ENCODE measurements around the gene S1PR1.

S1PR1 gene

DNA sequence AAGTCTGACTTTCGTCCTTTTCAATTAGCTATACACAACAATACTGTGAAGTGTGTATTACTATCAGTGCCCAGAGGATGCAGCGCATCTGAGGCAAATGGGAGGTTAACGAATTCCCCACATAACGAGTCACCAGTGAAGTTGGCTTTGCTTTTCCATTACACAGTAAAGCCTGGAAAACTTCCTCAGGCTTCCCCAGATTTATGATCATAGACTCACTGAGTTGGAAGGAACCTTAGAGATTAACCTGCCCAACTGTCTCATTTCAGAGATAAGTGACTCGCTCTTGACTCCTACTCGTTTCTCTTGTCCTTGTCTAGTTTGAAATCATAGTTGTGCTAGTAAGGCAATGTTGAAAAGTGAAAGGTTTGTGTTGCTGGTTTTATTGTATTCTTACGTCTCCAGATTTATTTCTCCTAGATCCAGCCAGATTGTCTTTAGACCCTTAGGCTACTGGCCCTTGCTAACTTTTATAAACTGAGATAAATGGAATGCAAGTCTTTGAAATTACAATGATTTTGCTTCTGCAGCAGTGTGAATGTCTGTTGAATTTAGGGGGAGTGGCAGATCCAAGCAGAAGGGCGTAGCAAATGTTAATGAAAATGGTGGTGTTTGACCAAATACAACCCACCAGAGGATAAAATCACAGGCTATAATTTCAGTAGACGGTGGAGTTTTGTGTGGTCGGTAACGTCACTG lies 17.3 kb downstream of the S1PR1 start:
- no peak for TF ChIP-seq TAF1 (IDR thresholded peaks at IDR 0.05; ENCODE audit: low read depth)
- no peak for TF ChIP-seq TCF12 (IDR thresholded peaks at IDR 0.05; ENCODE audit: low read depth)
- no peak for TF ChIP-seq FOXM1 (IDR thresholded peaks at IDR 0.05; ENCODE audit: borderline replicate concordance, low read depth)
- no peak for TF ChIP-seq CREB1 (IDR thresholded peaks at IDR 0.05; ENCODE audit: low read depth)
- TF ChIP-seq, protein P1, sequence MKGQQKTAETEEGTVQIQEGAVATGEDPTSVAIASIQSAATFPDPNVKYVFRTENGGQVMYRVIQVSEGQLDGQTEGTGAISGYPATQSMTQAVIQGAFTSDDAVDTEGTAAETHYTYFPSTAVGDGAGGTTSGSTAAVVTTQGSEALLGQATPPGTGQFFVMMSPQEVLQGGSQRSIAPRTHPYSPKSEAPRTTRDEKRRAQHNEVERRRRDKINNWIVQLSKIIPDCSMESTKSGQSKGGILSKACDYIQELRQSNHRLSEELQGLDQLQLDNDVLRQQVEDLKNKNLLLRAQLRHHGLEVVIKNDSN (IDR thresholded peaks at IDR 0.05) = no peak
- TF ChIP-seq EP300 (IDR thresholded peaks at IDR 0.05; ENCODE audit: borderline replicate concordance) = no peak
- TF ChIP-seq ZBTB7A (IDR thresholded peaks at IDR 0.05; ENCODE audit: low read depth) = no peak
- TF ChIP-seq CEBPB (IDR thresholded peaks at IDR 0.05) = no peak
- TF ChIP-seq TEAD4 (IDR thresholded peaks at IDR 0.05) = no peak
- no peak for TF ChIP-seq YY1 (IDR thresholded peaks at IDR 0.05; ENCODE audit: low read depth)
- no peak for TF ChIP-seq NFIC (IDR thresholded peaks at IDR 0.05)
- TF ChIP-seq, protein P2, sequence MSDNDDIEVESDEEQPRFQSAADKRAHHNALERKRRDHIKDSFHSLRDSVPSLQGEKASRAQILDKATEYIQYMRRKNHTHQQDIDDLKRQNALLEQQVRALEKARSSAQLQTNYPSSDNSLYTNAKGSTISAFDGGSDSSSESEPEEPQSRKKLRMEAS (IDR thresholded peaks at IDR 0.05) = no peak
- no peak for TF ChIP-seq EGR1 (IDR thresholded peaks at IDR 0.05)
- TF ChIP-seq, protein P3, sequence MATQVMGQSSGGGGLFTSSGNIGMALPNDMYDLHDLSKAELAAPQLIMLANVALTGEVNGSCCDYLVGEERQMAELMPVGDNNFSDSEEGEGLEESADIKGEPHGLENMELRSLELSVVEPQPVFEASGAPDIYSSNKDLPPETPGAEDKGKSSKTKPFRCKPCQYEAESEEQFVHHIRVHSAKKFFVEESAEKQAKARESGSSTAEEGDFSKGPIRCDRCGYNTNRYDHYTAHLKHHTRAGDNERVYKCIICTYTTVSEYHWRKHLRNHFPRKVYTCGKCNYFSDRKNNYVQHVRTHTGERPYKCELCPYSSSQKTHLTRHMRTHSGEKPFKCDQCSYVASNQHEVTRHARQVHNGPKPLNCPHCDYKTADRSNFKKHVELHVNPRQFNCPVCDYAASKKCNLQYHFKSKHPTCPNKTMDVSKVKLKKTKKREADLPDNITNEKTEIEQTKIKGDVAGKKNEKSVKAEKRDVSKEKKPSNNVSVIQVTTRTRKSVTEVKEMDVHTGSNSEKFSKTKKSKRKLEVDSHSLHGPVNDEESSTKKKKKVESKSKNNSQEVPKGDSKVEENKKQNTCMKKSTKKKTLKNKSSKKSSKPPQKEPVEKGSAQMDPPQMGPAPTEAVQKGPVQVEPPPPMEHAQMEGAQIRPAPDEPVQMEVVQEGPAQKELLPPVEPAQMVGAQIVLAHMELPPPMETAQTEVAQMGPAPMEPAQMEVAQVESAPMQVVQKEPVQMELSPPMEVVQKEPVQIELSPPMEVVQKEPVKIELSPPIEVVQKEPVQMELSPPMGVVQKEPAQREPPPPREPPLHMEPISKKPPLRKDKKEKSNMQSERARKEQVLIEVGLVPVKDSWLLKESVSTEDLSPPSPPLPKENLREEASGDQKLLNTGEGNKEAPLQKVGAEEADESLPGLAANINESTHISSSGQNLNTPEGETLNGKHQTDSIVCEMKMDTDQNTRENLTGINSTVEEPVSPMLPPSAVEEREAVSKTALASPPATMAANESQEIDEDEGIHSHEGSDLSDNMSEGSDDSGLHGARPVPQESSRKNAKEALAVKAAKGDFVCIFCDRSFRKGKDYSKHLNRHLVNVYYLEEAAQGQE (IDR thresholded peaks at IDR 0.05; ENCODE audit: low read depth) = no peak
- TF ChIP-seq RAD21 (IDR thresholded peaks at IDR 0.05; ENCODE audit: low read depth) = no peak

DNA sequence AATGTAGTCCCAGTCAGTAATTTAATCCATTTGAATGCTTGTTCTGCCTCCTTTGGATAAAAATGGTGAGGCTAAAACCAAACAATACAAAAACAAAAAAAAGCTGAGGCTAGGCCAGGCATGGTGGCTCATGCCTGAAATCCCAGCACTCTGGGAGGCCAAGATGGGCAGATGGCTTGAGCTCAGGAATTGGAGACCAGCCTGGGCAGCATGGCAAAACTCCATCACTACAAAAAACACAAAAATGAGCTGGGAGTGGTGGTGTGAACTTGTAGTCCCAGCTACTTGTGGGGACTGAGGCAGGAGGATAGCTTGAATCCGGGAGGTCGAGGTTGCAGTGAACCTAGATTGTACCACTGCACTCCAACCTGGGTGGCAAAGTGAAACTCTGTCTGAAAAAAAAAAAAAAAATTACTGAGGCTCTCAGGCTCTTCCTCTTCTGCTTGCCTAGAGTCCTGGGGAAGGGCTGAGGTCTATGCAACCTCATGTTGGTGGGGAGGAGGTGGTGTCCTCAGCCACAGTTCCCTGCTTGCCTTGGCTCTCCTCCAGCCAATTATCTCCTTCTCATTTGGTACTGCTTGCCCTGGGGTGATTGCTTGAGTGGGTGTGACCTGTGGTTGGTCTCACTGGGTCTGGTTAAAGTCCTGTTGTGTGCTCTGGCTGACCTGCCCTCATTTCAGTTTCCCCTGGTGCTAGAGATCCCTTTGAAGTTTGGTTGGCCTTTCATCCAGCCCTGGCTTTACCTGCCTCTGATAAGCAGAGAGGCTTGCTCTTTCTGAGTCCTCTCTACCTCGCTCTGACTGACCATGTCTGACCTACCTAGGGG lies 20.9 kb downstream of the S1PR1 start:
- TF ChIP-seq EGR1 (IDR thresholded peaks at IDR 0.05) (no peak), EP300 (IDR thresholded peaks at IDR 0.05; ENCODE audit: borderline replicate concordance) (no peak), TCF12 (IDR thresholded peaks at IDR 0.05; ENCODE audit: low read depth) (no peak), TEAD4 (IDR thresholded peaks at IDR 0.05) (no peak), FOXM1 (IDR thresholded peaks at IDR 0.05; ENCODE audit: borderline replicate concordance, low read depth) (no peak), CREB1 (IDR thresholded peaks at IDR 0.05; ENCODE audit: low read depth) (no peak)
- TF ChIP-seq, protein P1 (IDR thresholded peaks at IDR 0.05) = no peak

DNA sequence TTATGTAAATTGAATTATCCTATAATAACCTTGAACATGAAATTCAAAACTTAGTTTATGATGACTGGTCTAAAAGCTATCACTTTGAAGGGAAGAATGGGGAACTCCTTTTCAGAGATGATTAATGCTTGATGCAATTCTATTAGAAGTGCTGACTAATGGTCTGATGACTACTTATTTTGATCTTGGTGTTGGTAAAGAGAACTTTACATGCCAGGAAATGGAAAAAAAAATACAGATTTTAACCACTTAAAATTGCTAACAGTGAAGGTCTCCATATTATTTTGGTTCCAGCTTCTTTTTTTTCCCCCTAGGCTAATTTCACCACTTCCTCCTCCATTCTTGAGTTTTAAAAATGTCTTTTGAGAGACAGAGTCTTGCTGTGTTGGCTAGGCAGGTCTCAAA lies 22.9 kb downstream of the S1PR1 start:
- TF ChIP-seq EP300 (IDR thresholded peaks at IDR 0.05; ENCODE audit: borderline replicate concordance) = no peak
- TF ChIP-seq TAF1 (IDR thresholded peaks at IDR 0.05; ENCODE audit: low read depth) = no peak
- no peak for TF ChIP-seq FOXM1 (IDR thresholded peaks at IDR 0.05; ENCODE audit: borderline replicate concordance, low read depth)
- no peak for TF ChIP-seq YY1 (IDR thresholded peaks at IDR 0.05; ENCODE audit: low read depth)
- no peak for TF ChIP-seq ZBTB7A (IDR thresholded peaks at IDR 0.05; ENCODE audit: low read depth)
- TF ChIP-seq, protein P3 (IDR thresholded peaks at IDR 0.05; ENCODE audit: low read depth) = no peak
- TF ChIP-seq TCF12 (IDR thresholded peaks at IDR 0.05; ENCODE audit: low read depth) = no peak
- TF ChIP-seq EGR1 (IDR thresholded peaks at IDR 0.05) = no peak
- TF ChIP-seq, protein P1 (IDR thresholded peaks at IDR 0.05) = no peak

DNA sequence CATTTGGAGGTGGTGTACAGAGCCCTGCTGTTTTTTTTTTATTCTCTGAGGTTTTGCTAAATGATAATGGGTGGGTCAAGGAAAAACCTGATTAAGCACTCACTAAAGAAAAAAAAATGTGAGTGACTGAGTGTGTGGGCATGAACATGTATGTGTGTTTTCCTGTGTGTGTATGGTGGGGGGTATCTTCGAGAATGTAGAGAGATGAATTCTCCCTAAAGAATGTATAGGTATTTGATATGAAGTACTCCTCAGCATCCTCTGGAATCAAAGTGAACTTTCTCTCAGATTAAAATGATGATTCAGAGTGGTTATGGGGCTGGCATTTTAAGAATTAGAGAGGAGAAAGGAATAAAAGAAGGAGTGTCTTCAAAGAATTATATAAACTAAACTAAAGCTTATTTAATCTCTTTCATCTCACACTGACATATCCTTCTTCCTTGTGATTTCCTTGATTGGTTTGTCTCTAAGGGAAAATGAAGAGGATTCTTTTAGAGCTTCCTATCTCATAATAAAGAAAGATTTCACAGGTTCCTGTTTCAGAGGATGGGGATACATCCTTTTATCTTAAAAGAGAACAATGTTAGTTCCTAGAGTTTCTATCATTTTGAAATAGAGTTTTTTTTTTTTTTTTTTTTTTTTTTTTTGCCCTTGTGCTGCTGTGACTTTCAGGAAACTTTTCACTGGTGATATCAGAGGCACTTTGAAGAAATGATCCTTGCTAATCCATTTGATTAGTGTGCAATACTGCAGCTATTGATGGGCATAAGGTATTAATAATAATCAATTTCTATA lies 23.9 kb downstream of the S1PR1 start:
- TF ChIP-seq EGR1 (IDR thresholded peaks at IDR 0.05) (no peak), FOXM1 (IDR thresholded peaks at IDR 0.05; ENCODE audit: borderline replicate concordance, low read depth) (no peak), TEAD4 (IDR thresholded peaks at IDR 0.05) (no peak), RAD21 (IDR thresholded peaks at IDR 0.05; ENCODE audit: low read depth) (no peak), NFIC (IDR thresholded peaks at IDR 0.05) (no peak), CREB1 (IDR thresholded peaks at IDR 0.05; ENCODE audit: low read depth) (no peak), TCF12 (IDR thresholded peaks at IDR 0.05; ENCODE audit: low read depth) (no peak), CEBPB (IDR thresholded peaks at IDR 0.05) (no peak), ZBTB7A (IDR thresholded peaks at IDR 0.05; ENCODE audit: low read depth) (no peak)
- TF ChIP-seq, protein P1 (IDR thresholded peaks at IDR 0.05) = no peak
- TF ChIP-seq, protein P3 (IDR thresholded peaks at IDR 0.05; ENCODE audit: low read depth) = no peak
